Trophoblast cell (in vitro differentiated cells and primary cell): ENCODE data around the gene UVRAG.

Experiments used
- DNase-seq, 2 donors: peaks; one replicate each; pipeline ENCODE4 v3.0.0-alpha.2; 2016
- H2AFZ ChIP-seq: 2 replicates; pipeline ENCODE4 v1.6.1; 2013; ENCODE audit warnings: low read length, moderate library complexity, mild to moderate bottlenecking; ENCODE audit not compliant: insufficient read depth, poor library complexity
- H2AK5ac ChIP-seq: 2 replicates; pipeline ENCODE4 v1.6.1; 2013; ENCODE audit warnings: mild to moderate bottlenecking, low read length
- H2BK120ac ChIP-seq: 2 replicates; pipeline ENCODE4 v1.6.1; 2013; ENCODE audit warnings: low read length, mild to moderate bottlenecking, moderate library complexity; ENCODE audit not compliant: insufficient read depth, poor library complexity
- H2BK12ac ChIP-seq: 2 replicates; pipeline ENCODE4 v1.6.1; 2013; ENCODE audit warnings: mild to moderate bottlenecking, low read length, moderate library complexity
- H2BK5ac ChIP-seq: 2 replicates; pipeline ENCODE4 v1.6.1; 2013; ENCODE audit warnings: low read length, low read depth, moderate library complexity, mild to moderate bottlenecking; ENCODE audit not compliant: poor library complexity
- H3K14ac ChIP-seq: 2 replicates; pipeline ENCODE4 v1.6.1; 2013; ENCODE audit warnings: mild to moderate bottlenecking, low read length
- H3K18ac ChIP-seq: 2 replicates; pipeline ENCODE4 v1.6.1; 2013; ENCODE audit warnings: mild to moderate bottlenecking, low read length
- H3K23ac ChIP-seq: 2 replicates; pipeline ENCODE4 v1.6.1; 2013; ENCODE audit warnings: low read length
- H3K27ac ChIP-seq: 2 replicates; pipeline ENCODE4 v1.5.1; 2013; ENCODE audit warnings: low read depth, mild to moderate bottlenecking, inconsistent platforms, low read length, moderate library complexity
- H3K27me3 ChIP-seq: 2 replicates; pipeline ENCODE4 v1.6.1; 2013; ENCODE audit warnings: inconsistent platforms, mild to moderate bottlenecking, low read length, moderate library complexity; ENCODE audit not compliant: insufficient read depth
- H3K36me3 ChIP-seq, 2 experiments: 1 replicate in 1 of 2; 2 replicates in 1 of 2; pipeline ENCODE4 v1.6.1; 2013; ENCODE audit warnings: low read length in 2 of 2, mild to moderate bottlenecking in 2 of 2, moderate library complexity in 1 of 2; ENCODE audit not compliant: insufficient read depth in 2 of 2, control insufficient read depth in 1 of 2
- H3K4ac ChIP-seq: 2 replicates; pipeline ENCODE4 v1.6.1; 2013; ENCODE audit warnings: low read depth, mild to moderate bottlenecking, low read length, moderate library complexity
- H3K4me1 ChIP-seq, 2 experiments: 1 replicate in 1 of 2; 2 replicates in 1 of 2; pipeline ENCODE4 v1.6.1; 2013; ENCODE audit warnings: low read length in 2 of 2, mild to moderate bottlenecking in 2 of 2, moderate library complexity in 1 of 2; ENCODE audit not compliant: insufficient read depth in 2 of 2, control insufficient read depth in 1 of 2
- H3K4me2 ChIP-seq: 2 replicates; pipeline ENCODE4 v1.6.1; 2013; ENCODE audit warnings: inconsistent platforms, mild to moderate bottlenecking, low read length, moderate library complexity
- H3K4me3 ChIP-seq: 2 replicates; pipeline ENCODE4 v1.5.1; 2013; ENCODE audit warnings: mild to moderate bottlenecking, low read depth, low read length, inconsistent platforms
- H3K79me1 ChIP-seq: one replicate; pipeline ENCODE4 v1.6.1; 2013; ENCODE audit warnings: low read length
- H3K79me2 ChIP-seq: 2 replicates; pipeline ENCODE4 v1.6.1; 2013; ENCODE audit warnings: low read length, mild to moderate bottlenecking; ENCODE audit not compliant: control insufficient read depth, insufficient read depth, poor library complexity
- H3K9ac ChIP-seq: 2 replicates; pipeline ENCODE4 v1.6.1; 2013; ENCODE audit warnings: mild to moderate bottlenecking, low read length
- H3K9me3 ChIP-seq: 2 replicates; pipeline ENCODE4 v1.6.1; 2013; ENCODE audit warnings: low read depth, mild to moderate bottlenecking, control low read depth, inconsistent platforms, low read length; ENCODE audit not compliant: insufficient read depth
- H4K12ac ChIP-seq: 2 replicates; pipeline ENCODE4 v1.6.1; 2013; ENCODE audit warnings: low read depth, mild to moderate bottlenecking, low read length, moderate library complexity
- H4K8ac ChIP-seq: 2 replicates; pipeline ENCODE4 v1.6.1; 2013; ENCODE audit warnings: low read depth, mild to moderate bottlenecking, low read length, moderate library complexity
- H4K91ac ChIP-seq: one replicate; pipeline ENCODE4 v1.6.1; 2013; ENCODE audit warnings: low read depth, mild to moderate bottlenecking, low read length, moderate library complexity
- WGBS: extraction: QIAGEN DNeasy Blood & Tissue Kit; methylation state at CpG from one replicate; pipeline ENCODE4 v1.1.7; 2013; ENCODE audit warnings: missing lambda C conversion rate; ENCODE audit not compliant: insufficient read length, insufficient coverage; ENCODE audit errors: extremely low coverage; 5-methylcytosine and 5-hydroxymethylcytosine counted together

The UVRAG gene

GRCh38 chr11:75891947-75892739, 77.1 kb downstream of the UVRAG start:
- no peak overlapping the region for H3K4ac ChIP-seq
- no peak overlapping the region for H2AK5ac ChIP-seq
- H3K18ac ChIP-seq = no peak overlapping the region
- no peaks in the 10 kb centered on the region for H3K27me3 ChIP-seq
- H3K79me1 ChIP-seq = no peaks in the 10 kb centered on the region
- no peak overlapping the region for H2BK120ac ChIP-seq
- no peak overlapping the region for H2BK5ac ChIP-seq
- H4K8ac ChIP-seq = no peak overlapping the region
- H3K79me2 ChIP-seq = no peaks in the 10 kb centered on the region
- no CpG with 5 or more reads among the region's 6 CpGs for whole genome bisulfite sequencing
- no peak overlapping the region for H4K12ac ChIP-seq
- H3K4me1 ChIP-seq = no peaks in the 10 kb centered on the region
- H4K91ac ChIP-seq = no peak overlapping the region
- H3K4me3 ChIP-seq = no peak overlapping the region
- no peak overlapping the region for H3K9ac ChIP-seq
- H3K23ac ChIP-seq = no peak overlapping the region
- DNase-seq = peak in 1 of 2 donors; percentile 9
- H2AFZ ChIP-seq = no peak overlapping the region
- H3K9me3 ChIP-seq = no peaks in the 10 kb centered on the region
- no peak overlapping the region for H2BK12ac ChIP-seq
- H3K4me2 ChIP-seq = no peak overlapping the region
- H3K36me3 ChIP-seq = no peaks in the 10 kb centered on the region
- H3K14ac ChIP-seq = no peak overlapping the region
- H3K27ac ChIP-seq = no peak overlapping the region

DNA sequence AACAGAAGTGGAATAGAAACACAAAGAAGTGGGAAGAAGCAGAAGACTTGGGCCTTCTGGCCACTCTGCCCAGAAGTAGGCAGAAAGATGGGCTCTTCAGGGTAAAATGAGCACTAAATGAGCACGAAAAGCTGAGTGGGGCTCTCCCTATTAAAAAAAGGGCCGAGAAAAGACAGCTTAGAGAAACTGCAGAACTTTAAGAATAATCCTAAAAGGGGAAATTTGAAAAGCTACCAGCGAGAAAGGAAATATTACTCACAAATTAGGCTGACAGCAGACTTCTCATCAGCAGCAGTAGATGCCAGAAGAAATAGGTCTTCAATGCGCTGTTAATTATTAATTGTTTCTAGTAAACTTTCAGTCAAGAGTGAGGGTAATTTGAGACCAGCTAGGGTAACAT, 78.2 kb downstream of the UVRAG start:
- no peak overlapping the region for H4K12ac ChIP-seq
- H3K79me2 ChIP-seq = no peaks in the 10 kb centered on the region
- no peak overlapping the region for H3K9ac ChIP-seq
- H3K9me3 ChIP-seq = no peaks in the 10 kb centered on the region
- no peak overlapping the region for H3K14ac ChIP-seq
- H3K4me3 ChIP-seq = no peak overlapping the region
- no peaks in the 10 kb centered on the region for H3K36me3 ChIP-seq
- no peak overlapping the region for H3K18ac ChIP-seq
- no peak overlapping the region for H2AFZ ChIP-seq
- no peak overlapping the region for H3K27ac ChIP-seq
- H4K91ac ChIP-seq = no peak overlapping the region
- no peak for DNase-seq
- no peaks in the 10 kb centered on the region for H3K27me3 ChIP-seq
- H3K79me1 ChIP-seq = no peaks in the 10 kb centered on the region
- H3K4ac ChIP-seq = no peak overlapping the region
- no peak overlapping the region for H4K8ac ChIP-seq
- no peak overlapping the region for H3K4me2 ChIP-seq
- no peak overlapping the region for H2BK120ac ChIP-seq
- no peak overlapping the region for H2BK5ac ChIP-seq
- WGBS = no CpG with 5 or more reads among the region's 4 CpGs
- no peak overlapping the region for H2AK5ac ChIP-seq
- no peak overlapping the region for H3K23ac ChIP-seq
- no peaks in the 10 kb centered on the region for H3K4me1 ChIP-seq
- no peak overlapping the region for H2BK12ac ChIP-seq

DNA sequence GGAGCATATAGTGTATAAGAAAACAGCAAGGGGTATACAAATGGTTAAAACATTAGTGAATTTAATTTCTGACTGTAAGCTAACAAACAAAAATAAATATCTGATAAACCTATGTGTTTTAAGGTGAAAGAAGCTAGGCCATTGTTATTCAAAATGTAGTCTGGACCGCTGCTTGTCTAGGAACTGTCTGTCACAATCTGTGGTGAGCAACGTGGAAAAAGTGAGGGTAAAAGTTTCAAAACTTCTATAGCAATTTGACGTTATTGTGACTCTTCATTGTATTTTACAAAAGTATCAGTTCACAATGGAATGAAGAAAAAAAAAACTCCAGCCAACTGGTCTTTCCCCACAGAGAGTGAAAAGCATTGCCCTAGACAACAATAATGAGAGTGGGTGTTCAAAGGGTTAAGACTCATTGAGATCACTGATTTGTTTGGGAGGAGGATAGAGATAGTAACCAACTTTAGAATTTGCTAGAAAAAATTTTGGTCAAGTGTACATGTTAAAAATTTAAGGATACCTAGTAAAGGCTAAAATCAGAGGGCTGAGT, 79.1 kb downstream of the UVRAG start:
- no peak overlapping the region for H2BK5ac ChIP-seq
- no peak overlapping the region for H3K23ac ChIP-seq
- H2AFZ ChIP-seq = no peak overlapping the region
- no peak for DNase-seq
- H3K79me1 ChIP-seq = no peaks in the 10 kb centered on the region
- H4K12ac ChIP-seq = no peak overlapping the region
- H4K8ac ChIP-seq = no peak overlapping the region
- no peak overlapping the region for H3K27ac ChIP-seq
- H4K91ac ChIP-seq = no peak overlapping the region
- no peaks in the 10 kb centered on the region for H3K4me1 ChIP-seq
- no peak overlapping the region for H3K4ac ChIP-seq
- H3K18ac ChIP-seq = no peak overlapping the region
- H3K4me3 ChIP-seq = no peak overlapping the region
- no peaks in the 10 kb centered on the region for H3K36me3 ChIP-seq
- WGBS = no CpG with 5 or more reads among the region's 3 CpGs
- no peak overlapping the region for H2AK5ac ChIP-seq
- no peak overlapping the region for H2BK120ac ChIP-seq
- no peaks in the 10 kb centered on the region for H3K9me3 ChIP-seq
- no peak overlapping the region for H3K14ac ChIP-seq
- H3K27me3 ChIP-seq = no peaks in the 10 kb centered on the region
- H3K79me2 ChIP-seq = no peaks in the 10 kb centered on the region
- no peak overlapping the region for H3K9ac ChIP-seq
- H3K4me2 ChIP-seq = no peak overlapping the region
- no peak overlapping the region for H2BK12ac ChIP-seq

- Histone ChIP-seq H2AK5ac (no peak overlapping the region), H3K4ac (no peak overlapping the region)
These were observed 81.9 kb downstream of the UVRAG start for GRCh38 chr11:75896843-75897419.

More at GRCh38 chr11:75896843-75897419, 81.9 kb downstream of the UVRAG start:
- Histone ChIP-seq H4K91ac (no peak overlapping the region), H3K4me2 (no peak overlapping the region), H3K79me1 (no peaks in the 10 kb centered on the region), H3K36me3 (no peaks in the 10 kb centered on the region), H3K79me2 (no peaks in the 10 kb centered on the region), H3K23ac (no peak overlapping the region), H2BK120ac (no peak overlapping the region), H3K4me1 (no peaks in the 10 kb centered on the region), H3K27me3 (no peaks in the 10 kb centered on the region), H2BK5ac (no peak overlapping the region), H3K27ac (no peak overlapping the region), H2AFZ (no peak overlapping the region), H2BK12ac (no peak overlapping the region), H4K8ac (no peak overlapping the region), H3K4me3 (no peak overlapping the region), H4K12ac (no peak overlapping the region), H3K9me3 (no peaks in the 10 kb centered on the region), H3K14ac (no peak overlapping the region), H3K9ac (no peak overlapping the region), H3K18ac (no peak overlapping the region)
- WGBS = no CpG with 5 or more reads among the region's 4 CpGs
- peak in 1 of 2 donors; percentile 84 for DNase-seq
